Myocyte (in vitro differentiated cells): ENCODE results near the gene RIPK3. TPM values are rescaled to one million over a fixed set of nuclear protein-coding genes. Genes with fewer than 3 reads are reported as not detected.
"Not testable (repeated sequence)": the region's sequence is repeated elsewhere in the genome, so short reads cannot be mapped to it uniquely, and the experiment has no call there.

Source experiments
- DNase-seq: peaks from one replicate; pipeline ENCODE4 v3.0.0-alpha.2; 2012; ENCODE audit warnings: low read depth
- total RNA-seq: library from RNA; depleted of rRNA; stranded (reverse); fragments of >200 nt; gene quantifications from 2 replicates; pipeline ENCODE4 v1.2.3, GENCODE V29; 2014

The RIPK3 gene
- total RNA-seq, 1 donor from 2014 or later: not detected

GRCh38 chr14:24348186-24348585 lies 8.4 kb upstream of the RIPK3 start:
- DNase-seq: no peak

GRCh38 chr14:24347134-24347533 lies 7.3 kb upstream of the RIPK3 start:
- DNase-seq: no peak

GRCh38 chr14:24343795-24344660 lies 4.2 kb upstream of the RIPK3 start:
- DNase-seq: no peak

DNA sequence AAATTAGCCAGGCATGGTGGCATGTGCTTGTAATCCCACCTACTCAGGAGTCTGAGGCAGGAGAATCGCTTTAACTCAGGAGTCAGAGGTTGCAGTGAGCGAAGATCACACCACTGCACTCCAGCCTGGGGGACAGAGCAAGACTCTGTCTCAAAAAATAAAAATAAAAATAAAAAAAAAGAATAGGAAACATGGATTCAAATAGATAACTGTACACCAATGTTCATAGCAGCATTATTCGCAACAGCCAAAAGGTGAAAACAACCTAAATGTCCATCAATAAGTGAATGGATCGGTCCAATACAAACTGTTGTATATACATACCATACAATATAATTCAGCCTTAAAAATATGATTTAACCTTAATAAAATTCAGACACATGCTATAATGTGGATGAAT lies 3.1 kb upstream of the RIPK3 start:
- DNase-seq: no peak

DNA sequence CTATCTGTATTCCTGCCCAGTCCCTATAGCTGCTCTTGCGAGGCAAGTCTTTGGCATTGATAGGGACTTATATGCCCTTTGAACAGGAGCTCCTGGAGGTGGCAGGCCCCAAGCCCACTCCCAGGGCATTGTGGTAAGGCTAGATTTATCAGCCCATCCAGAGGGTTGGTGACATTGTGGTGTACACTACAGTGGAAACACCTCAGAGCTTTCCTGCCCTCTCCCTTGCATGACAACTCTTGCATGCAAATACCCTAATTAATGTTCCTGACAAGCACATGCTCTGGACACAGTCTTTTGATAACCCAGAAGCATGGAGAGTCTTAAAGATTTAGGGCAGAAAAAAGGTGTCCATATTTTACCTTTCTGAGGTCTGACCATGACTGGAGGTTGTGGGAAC lies 815 bp upstream of the RIPK3 start:
- DNase-seq: no peak

GRCh38 chr14:24338843-24339242 lies 948 bp downstream of the RIPK3 start:
- DNase-seq: no peak

- DNase-seq: no peak
These were observed 2.0 kb downstream of the RIPK3 start for GRCh38 chr14:24337824-24338175.

DNA sequence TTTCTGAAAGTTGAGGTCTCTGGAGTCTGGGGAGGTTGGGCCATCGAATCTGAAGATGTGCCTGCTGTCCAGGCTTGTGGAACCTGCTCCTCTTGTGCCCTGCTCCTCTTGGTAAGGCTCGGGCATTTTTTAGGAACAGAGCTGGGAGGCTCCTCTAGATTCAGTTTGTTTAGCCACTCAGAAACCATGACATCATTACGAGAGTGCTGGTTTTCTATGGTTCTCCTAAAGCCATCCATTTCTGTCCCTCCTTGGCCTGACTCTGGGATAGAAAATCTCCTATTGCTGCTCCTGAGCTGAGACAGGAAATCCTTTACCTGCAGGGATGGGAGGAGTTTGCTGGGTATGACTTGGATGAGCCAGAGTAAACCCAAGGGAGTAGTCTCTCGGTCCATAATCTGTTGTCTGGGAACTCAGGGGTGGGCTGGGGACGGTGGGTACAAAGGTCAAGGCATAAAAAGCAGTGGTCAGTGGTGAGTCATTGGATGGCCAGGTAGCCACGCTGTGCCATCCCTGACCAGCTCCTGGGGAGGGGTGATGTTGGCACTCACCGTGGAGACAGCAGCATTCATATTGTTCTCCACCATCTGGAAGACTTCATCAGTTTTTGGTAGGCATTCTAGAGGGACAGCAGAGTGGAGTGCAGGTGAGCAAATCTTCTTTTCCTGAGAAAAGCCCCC lies 2.5 kb downstream of the RIPK3 start:
- DNase-seq: no peak

DNA sequence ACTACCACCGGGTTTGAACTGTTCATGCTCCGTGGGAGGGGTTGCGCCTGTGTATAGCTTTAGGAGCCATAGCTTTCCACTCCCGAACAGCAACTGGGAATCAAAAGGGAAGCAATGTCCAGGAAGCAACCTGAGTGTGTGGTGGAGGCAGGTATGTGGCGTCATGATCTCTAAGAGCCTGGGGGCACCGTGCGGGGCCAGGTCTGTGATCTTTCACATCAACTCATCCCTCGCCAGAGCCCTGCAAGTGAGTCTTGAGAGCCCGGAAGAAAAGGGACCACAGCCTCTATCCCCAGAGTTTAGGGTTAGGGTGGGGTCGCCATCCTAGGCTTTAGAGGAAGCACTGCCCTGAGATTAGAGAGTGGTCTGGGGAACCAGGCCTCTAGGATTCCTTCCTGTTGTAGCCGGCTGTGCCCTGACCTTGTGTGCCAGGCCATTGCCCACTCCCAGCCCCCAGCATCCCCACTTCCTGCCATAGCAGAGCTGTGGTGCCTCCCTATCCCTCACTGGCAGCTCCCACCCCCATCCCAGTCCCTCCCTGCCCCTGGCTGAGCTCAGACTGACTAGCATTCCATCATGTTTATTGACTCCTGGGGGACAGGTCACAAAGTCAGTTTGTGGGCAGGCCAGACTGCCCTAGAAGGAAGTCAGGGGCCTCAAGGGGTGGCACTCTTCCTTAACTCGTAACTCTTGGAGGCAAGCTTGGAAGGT lies 4.2 kb downstream of the RIPK3 start:
- DNase-seq: no peak

DNA sequence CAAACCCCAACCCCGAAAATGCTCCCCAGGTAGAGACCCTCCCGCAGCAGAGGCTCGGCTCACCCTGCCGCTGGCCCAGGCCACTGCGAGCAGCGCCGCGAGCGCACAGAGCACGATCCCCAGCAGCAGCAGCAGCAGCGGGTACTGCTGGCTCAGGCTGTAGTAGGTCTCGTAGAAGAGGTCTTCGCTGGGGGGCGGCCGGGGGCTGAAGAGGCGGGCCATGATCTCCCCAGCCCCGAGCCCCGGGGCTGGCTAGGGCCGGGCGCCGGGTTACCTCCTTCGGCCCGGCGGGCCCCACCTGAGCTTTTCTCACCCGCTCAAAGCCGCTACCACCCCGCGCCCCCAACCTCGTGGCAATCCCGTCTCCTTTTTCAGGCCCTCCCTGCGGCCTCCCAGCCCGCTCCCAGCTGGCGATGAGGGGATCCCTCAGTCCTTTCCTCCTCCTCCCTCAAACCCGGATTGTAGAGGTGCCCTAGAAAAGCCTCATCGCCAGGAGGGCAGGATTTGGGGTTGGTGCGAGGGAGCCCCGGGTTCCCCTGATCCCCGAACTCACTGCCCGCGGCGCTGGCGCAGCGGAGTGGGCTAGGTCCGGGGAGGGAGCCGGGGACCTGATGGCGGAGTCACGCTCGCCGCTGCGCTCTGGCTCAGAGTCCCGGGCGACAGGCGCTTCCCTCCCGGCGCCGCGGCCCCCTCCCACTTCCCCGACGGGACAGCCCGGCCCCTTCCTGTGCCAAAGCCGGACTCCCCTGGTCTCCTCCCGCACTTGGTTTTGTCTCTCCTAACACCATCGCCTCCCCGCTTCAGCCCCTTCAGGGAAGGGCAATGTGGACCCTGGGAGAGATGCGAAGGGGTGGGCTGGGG lies 5.1 kb downstream of the RIPK3 start, which contains the start of gene ADCY4:
ADCY4 (minus strand) TSS at position 641 of the 861 bp plus-strand sequence; CDS start at position 222, 419 bp downstream.
- DNase-seq: no peak

DNA sequence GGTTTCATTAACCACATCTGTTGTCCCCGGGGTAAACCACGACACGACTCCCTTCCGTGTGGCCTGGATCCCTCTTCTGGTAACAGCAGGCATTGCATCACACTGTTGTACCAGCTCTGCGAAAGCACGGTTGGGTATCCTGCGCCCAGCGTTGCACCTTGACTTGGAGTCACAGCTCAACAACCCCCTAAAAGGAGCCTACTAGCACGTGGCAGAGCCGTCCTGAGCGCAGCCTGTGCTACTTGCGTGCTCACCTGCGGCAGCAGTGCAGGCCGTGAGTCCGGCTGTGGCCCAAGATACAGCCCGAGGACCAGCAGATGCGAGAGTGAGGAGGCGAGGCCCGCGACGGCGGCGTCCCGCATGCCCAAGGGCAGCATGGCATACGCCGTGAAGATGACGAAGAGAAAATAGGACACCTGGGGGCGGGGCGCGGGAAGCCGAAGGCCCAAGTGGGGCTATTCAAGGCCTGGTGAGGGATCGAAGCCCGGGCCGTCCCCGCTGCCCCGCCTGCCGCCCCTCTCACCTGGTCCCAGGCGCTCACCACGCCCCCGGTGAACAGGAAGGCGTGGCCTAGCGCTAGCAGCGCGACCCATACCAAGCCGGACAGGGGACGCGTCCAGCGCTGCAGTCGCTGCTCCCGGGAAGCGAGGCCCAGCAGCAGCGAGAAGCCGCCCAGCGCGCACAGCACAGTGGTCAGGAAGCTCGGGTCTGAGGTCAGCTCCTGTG lies 7.4 kb downstream of the RIPK3 start:
- DNase-seq: peak; percentile 69

GRCh38 chr14:24331731-24332267 lies 8.0 kb downstream of the RIPK3 start:
- no peak for DNase-seq

GRCh38 chr14:24330973-24331674 lies 8.7 kb downstream of the RIPK3 start:
- DNase-seq: no peak

DNA sequence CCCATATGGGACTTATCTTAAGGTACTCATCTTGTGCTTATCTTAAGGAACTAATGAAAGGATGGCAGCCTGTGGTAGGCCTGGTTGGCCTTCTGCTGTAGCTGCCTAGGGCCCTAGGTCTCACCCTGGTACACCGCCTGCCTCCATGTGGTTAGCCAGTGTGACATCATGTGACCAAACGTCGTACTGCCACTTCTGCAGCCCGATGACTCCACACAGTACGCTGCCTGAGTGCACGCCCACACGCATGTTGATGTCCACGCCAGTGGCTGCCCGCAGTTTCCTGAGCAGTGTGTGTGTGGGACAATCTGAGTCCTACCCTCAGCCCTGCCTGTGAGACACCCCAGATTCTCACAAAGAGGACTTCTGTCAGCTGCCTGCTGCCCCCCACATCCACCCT lies 10.1 kb downstream of the RIPK3 start:
- DNase-seq: no peak

- DNase-seq: no peak
These were observed 10.6 kb downstream of the RIPK3 start for GRCh38 chr14:24329073-24329663.

- DNase-seq: not testable (repeated sequence)
These were observed 11.9 kb downstream of the RIPK3 start for GRCh38 chr14:24327914-24328313.

DNA sequence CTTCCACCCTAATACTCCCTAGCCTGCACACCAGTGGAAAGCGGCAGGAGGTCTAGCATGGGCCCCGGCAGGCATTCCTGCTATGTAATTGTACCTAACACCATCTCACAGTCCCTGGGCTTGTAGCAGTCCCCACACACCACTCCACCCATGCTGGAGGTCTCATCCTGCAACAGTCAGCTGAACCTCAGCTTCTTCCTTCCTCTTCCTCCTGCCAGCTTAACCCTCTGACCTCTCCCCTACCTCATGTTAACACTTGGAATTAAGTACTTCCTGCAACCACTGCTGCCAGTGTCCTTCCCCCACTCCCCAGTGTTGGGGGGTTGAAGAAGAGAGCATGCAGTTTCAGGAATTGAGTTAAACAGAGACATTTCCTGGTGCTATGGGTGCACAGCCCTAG lies 12.5 kb downstream of the RIPK3 start:
- DNase-seq: no peak

GRCh38 chr14:24325963-24326362 lies 13.8 kb downstream of the RIPK3 start:
- DNase-seq: no peak

DNA sequence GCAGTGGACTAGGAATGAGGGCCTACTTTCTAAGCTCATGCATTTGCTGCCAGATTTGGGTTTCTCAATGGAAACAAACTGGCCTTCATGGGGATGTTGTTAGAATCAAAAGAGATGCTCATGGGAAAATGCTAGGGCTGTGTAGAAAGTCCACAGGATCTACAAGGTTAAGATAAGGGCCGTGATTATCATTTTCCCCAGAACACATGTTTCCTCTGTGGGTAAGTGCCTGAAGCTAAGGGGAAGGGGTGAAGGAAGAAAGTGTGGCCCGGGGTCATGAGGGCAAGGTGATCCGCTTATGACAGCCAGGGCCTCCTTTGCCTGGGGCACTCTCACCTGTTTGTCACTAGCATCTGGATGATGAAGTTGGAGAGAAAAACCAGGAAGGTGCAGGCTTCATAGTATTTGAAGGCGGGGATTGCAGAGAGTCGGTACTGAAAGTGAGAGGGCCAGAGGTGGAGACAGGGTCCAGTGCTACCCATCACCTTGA lies 14.7 kb downstream of the RIPK3 start:
- no peak for DNase-seq
